ENCODE results near the gene SMC4.

Gene SMC4

DNA sequence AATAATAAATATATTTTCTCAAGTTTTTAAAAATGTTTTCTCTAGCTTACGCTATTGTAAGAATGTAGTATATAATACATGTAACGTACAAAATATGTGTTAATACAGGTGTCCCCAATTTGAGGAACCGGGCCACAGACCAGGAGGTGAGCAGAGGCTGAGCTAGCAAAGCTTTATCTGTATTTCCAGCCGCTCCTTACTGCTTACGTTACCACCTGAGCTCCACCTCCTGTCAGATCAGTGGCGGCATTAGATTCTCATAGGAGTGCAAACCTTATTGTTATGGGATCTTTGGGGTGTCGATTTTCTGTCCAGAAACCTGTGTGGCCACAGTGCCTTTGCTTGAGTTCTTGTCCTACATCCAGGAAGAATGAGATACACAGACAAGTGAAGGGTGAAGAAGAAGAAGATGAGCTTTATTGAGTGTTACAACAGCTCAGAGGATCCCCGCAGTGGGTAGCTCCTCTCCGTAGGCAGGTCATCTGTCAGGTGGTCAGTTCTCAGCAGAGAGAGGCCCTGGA, 60.1 kb downstream of the SMC4 start:
- TF ChIP-seq POLR2A (IDR thresholded peaks at IDR 0.05; ENCODE audit: extremely low read depth, insufficient read length) (no peak), MYC (IDR thresholded peaks at IDR 0.05; ENCODE audit: low read depth, low read length) (no peak)
- TF ChIP-seq, protein P1, sequence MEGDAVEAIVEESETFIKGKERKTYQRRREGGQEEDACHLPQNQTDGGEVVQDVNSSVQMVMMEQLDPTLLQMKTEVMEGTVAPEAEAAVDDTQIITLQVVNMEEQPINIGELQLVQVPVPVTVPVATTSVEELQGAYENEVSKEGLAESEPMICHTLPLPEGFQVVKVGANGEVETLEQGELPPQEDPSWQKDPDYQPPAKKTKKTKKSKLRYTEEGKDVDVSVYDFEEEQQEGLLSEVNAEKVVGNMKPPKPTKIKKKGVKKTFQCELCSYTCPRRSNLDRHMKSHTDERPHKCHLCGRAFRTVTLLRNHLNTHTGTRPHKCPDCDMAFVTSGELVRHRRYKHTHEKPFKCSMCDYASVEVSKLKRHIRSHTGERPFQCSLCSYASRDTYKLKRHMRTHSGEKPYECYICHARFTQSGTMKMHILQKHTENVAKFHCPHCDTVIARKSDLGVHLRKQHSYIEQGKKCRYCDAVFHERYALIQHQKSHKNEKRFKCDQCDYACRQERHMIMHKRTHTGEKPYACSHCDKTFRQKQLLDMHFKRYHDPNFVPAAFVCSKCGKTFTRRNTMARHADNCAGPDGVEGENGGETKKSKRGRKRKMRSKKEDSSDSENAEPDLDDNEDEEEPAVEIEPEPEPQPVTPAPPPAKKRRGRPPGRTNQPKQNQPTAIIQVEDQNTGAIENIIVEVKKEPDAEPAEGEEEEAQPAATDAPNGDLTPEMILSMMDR (IDR thresholded peaks at IDR 0.05; ENCODE audit: low read depth, low read length), result no peak
- TF ChIP-seq, protein P2, sequence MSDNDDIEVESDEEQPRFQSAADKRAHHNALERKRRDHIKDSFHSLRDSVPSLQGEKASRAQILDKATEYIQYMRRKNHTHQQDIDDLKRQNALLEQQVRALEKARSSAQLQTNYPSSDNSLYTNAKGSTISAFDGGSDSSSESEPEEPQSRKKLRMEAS (IDR thresholded peaks at IDR 0.05; ENCODE audit: low read depth, low read length), result no peak
- no peak overlapping the region for H3K4me3 ChIP-seq (ENCODE audit: low read depth, low read length)
- no peak for DNase-seq (ENCODE audit: low read depth)

DNA sequence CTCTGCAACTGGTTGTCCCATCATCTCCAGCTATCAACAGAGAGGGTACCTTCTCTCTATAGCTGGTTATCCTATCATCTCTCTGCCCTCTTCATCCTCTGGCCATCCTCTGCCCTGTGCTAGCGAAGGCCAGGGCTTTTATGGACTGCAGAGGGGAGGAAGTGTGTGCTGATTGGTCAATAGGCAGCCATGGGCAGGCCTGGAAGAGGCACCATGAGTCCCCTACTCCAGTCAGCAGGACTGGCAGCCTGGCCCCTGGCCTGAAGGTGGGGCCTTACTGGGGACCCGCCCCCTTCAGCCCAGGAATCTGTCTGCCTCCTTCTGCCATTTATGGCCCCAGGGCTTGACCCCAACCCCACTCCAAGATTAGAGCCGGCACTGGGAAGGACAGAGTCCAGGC, 60.6 kb downstream of the SMC4 start:
- TF ChIP-seq, protein P2 (IDR thresholded peaks at IDR 0.05; ENCODE audit: low read depth, low read length), result no peak
- TF ChIP-seq, protein P1 (IDR thresholded peaks at IDR 0.05; ENCODE audit: low read depth, low read length), result no peak
- TF ChIP-seq POLR2A (IDR thresholded peaks at IDR 0.05; ENCODE audit: extremely low read depth, insufficient read length) (no peak), MYC (IDR thresholded peaks at IDR 0.05; ENCODE audit: low read depth, low read length) (no peak)
- H3K4me3 ChIP-seq (ENCODE audit: low read depth, low read length), result no peak overlapping the region
- no peak for DNase-seq (ENCODE audit: low read depth)

DNA sequence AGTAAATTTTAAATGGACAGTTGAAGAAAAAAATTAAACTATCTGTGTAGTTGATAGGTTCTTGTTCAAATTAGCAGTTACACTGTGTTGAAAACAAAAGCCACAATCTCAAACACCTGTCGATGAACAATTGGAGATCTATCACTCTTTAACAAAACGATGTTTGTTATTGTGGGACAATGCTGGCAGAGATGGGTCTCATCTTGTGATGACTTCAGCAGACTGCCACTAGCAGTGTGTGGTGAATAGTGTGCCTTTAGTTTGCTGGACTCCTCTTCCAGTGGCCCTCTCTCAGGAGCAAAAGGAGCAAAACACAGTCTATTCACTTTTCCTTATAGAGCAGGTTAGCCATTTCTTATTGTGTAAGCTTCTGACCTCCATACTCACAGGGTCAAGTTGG, 64.9 kb downstream of the SMC4 start:
- TF ChIP-seq, protein P2 (IDR thresholded peaks at IDR 0.05; ENCODE audit: low read depth, low read length), result no peak
- TF ChIP-seq POLR2A (IDR thresholded peaks at IDR 0.05; ENCODE audit: extremely low read depth, insufficient read length) (no peak), MYC (IDR thresholded peaks at IDR 0.05; ENCODE audit: low read depth, low read length) (no peak)
- TF ChIP-seq, protein P1 (IDR thresholded peaks at IDR 0.05; ENCODE audit: low read depth, low read length), result no peak
- DNase-seq (ENCODE audit: low read depth), result no peak
- no peak overlapping the region for H3K4me3 ChIP-seq (ENCODE audit: low read depth, low read length)

DNA sequence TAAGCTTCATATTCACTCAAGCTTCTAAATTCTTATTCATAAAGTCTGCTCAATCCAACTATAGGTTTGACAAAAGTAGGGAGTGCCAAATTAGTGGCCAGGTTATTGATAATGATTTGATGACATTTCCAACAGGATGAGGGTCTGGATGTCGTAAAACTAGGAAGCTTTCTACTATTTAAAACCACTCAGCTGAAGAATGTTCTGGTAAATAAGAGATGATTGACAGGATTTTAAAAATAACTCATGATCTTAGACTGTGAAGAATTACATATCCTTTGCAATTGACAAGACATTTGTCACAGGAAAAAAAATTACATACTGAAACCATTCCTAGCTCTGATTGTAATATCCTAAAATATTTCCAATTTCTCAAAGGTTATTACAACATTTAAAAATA, 65.5 kb downstream of the SMC4 start:
- TF ChIP-seq MYC (IDR thresholded peaks at IDR 0.05; ENCODE audit: low read depth, low read length) (no peak), POLR2A (IDR thresholded peaks at IDR 0.05; ENCODE audit: extremely low read depth, insufficient read length) (no peak)
- TF ChIP-seq, protein P2 (IDR thresholded peaks at IDR 0.05; ENCODE audit: low read depth, low read length), result no peak
- TF ChIP-seq, protein P1 (IDR thresholded peaks at IDR 0.05; ENCODE audit: low read depth, low read length), result no peak
- H3K4me3 ChIP-seq (ENCODE audit: low read depth, low read length), result no peak overlapping the region
- no peak for DNase-seq (ENCODE audit: low read depth)

DNA sequence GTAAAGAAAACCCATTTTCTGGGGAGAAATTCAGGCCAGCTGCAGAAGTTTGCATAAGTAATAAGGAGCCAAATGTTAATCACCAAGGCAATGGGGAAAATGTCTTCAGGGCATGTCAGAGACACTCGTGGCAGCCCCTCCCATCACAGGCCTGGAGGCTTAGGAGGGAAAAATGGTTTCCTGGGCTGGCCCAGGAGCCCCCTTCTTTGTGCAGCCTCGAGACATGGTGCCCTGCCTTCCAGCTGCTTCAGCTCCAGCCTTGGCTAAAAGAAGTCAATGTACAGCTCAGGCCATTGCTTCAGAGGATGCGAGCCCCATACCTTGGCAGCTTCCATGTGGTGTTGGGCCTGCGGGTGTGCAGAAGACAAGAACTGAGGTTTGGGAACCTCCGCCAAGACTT, 70.7 kb downstream of the SMC4 start:
- no peak for DNase-seq (ENCODE audit: low read depth)
- H3K4me3 ChIP-seq (ENCODE audit: low read depth, low read length), result no peak overlapping the region
- TF ChIP-seq MYC (IDR thresholded peaks at IDR 0.05; ENCODE audit: low read depth, low read length) (no peak), POLR2A (IDR thresholded peaks at IDR 0.05; ENCODE audit: extremely low read depth, insufficient read length) (no peak)
- TF ChIP-seq, protein P2 (IDR thresholded peaks at IDR 0.05; ENCODE audit: low read depth, low read length), result no peak
- TF ChIP-seq, protein P1 (IDR thresholded peaks at IDR 0.05; ENCODE audit: low read depth, low read length), result no peak

All from NB4 (cell line).